Keratinocyte (primary cell): Measurements from ENCODE around the gene NR1D2. TPM values are rescaled to one million over a fixed set of nuclear protein-coding genes. Genes with fewer than 3 reads are reported as not detected.
A peak's percentile ranks its signal among the peaks of the same experiment; 100 is the strongest.
"Not testable (repeated sequence)": the region's sequence is repeated elsewhere in the genome, so short reads cannot be mapped to it uniquely, and the experiment has no call there.

Experiments
- DNase-seq: peaks from one replicate; pipeline ENCODE4 v3.0.0-alpha.2; 2011; ENCODE audit warnings: low read depth, missing footprints, low spot score
- FAIRE-seq: peaks from 2 replicates; lab custom pipeline; 2011; peaks lifted over from hg19 to GRCh38; lab: Jason Lieb, UNC
- H2AFZ ChIP-seq: 2 replicates; pipeline ENCODE4 v1.6.0; 2012; ENCODE audit warnings: low read length, control low read depth, inconsistent platforms; ENCODE audit not compliant: control insufficient read depth
- H3K27ac ChIP-seq: 2 replicates; pipeline ENCODE4 v1.5.1; 2011; ENCODE audit warnings: low read length; ENCODE audit not compliant: control insufficient read depth, insufficient read depth
- H3K27me3 ChIP-seq: 3 replicates; pipeline ENCODE4 v1.6.0; 2011; ENCODE audit warnings: low read length; ENCODE audit not compliant: control insufficient read depth, insufficient read depth; ENCODE audit errors: extremely low read depth
- H3K36me3 ChIP-seq, 2 experiments: 2 replicates in 1 of 2; 3 replicates in 1 of 2; pipeline ENCODE4 v1.5.1; 2011; ENCODE audit warnings: low read length in 2 of 2, mild to moderate bottlenecking in 1 of 2; ENCODE audit not compliant: control insufficient read depth in 2 of 2, insufficient read depth in 2 of 2; ENCODE audit errors: extremely low read depth in 1 of 2
- H3K4me1 ChIP-seq: 3 replicates; pipeline ENCODE4 v1.5.1; 2011; ENCODE audit warnings: low read length; ENCODE audit not compliant: control insufficient read depth, insufficient read depth; ENCODE audit errors: extremely low read depth
- H3K4me2 ChIP-seq: 3 replicates; pipeline ENCODE4 v1.6.0; 2011; ENCODE audit warnings: low read depth, low read length; ENCODE audit not compliant: control insufficient read depth, insufficient read depth; ENCODE audit errors: extremely low read depth
- H3K4me3 ChIP-seq, 3 experiments: fragments of 200-600 bp in 1 of 3; sonication (generic) in 1 of 3; 2 replicates in 2 of 3; 3 replicates in 1 of 3; pipeline ENCODE4 v1.5.1; 2011 to 2016; ENCODE audit warnings: low read length in 3 of 3, mild to moderate bottlenecking in 3 of 3, control low read depth in 2 of 3, inconsistent platforms in 1 of 3, low read depth in 1 of 3, mixed read lengths in 1 of 3, mixed run types in 1 of 3, moderate library complexity in 1 of 3; ENCODE audit not compliant: control insufficient read depth in 2 of 3, insufficient read depth in 2 of 3; ENCODE audit errors: extremely low read depth in 1 of 3
- H3K79me2 ChIP-seq: 2 replicates; pipeline ENCODE4 v1.6.0; 2012; ENCODE audit warnings: low read length; ENCODE audit not compliant: control insufficient read depth, insufficient read depth
- H3K9ac ChIP-seq: 3 replicates; pipeline ENCODE4 v1.6.0; 2011; ENCODE audit warnings: low read length; ENCODE audit not compliant: control insufficient read depth, insufficient read depth; ENCODE audit errors: extremely low read depth
- H3K9me1 ChIP-seq: 3 replicates; pipeline ENCODE4 v1.6.0; 2011; ENCODE audit warnings: low read length; ENCODE audit not compliant: control insufficient read depth, insufficient read depth; ENCODE audit errors: extremely low read depth
- H3K9me3 ChIP-seq: 2 replicates; pipeline ENCODE4 v1.5.1; 2012; ENCODE audit warnings: low read depth, low read length; ENCODE audit not compliant: control insufficient read depth
- H4K20me1 ChIP-seq: 3 replicates; pipeline ENCODE4 v1.6.0; 2011; ENCODE audit warnings: low read length; ENCODE audit not compliant: control insufficient read depth, insufficient read depth; ENCODE audit errors: extremely low read depth
- EZH2 ChIP-seq: IDR thresholded peaks from one replicate; pipeline ENCODE4 v1.6.1; 2012; ENCODE audit warnings: inconsistent platforms, mild to moderate bottlenecking, low read length, moderate library complexity
- dilution Hi-C: fragments of 300-500 bp; cut with MboI; formaldehyde crosslinking; loops from one replicate; pipeline ENCODE4 v1.7.0; 2020; ENCODE audit warnings: low sequenced_read_pairs; ENCODE audit not compliant: extremely low pct_ligation_motif_present
- polyA plus RNA-seq, 5 experiments: library from polyadenylated mRNA; depleted of rRNA in 3 of 5; stranded (reverse) in 3 of 5; stranded (forward) in 1 of 5; unstranded in 1 of 5; fragments of >200 nt; gene quantifications; 1 replicate in 1 of 5; 2 replicates in 3 of 5; 3 replicates in 1 of 5; pipeline versions ENCODE4 v1.2.1 to v1.2.3, GENCODE V29; 2011 to 2012; ENCODE audit warnings: missing spikeins in 2 of 5, low read depth in 1 of 5, low replicate concordance in 1 of 5
- TF ChIP-seq, protein P1 (sequence below), 3 experiments: IDR thresholded peaks in 1 of 3; conservative IDR thresholded peaks in 1 of 3; optimal IDR thresholded peaks in 1 of 3; 2 replicates in 2 of 3; 3 replicates in 1 of 3; pipeline versions ENCODE3 to v1.5.1; 2011; ENCODE audit warnings: low read length in 3 of 3, mild to moderate bottlenecking in 3 of 3, moderate library complexity in 2 of 3, control low read depth in 1 of 3, inconsistent platforms in 1 of 3; ENCODE audit not compliant: insufficient read depth in 2 of 3; ENCODE audit errors: extremely low read depth in 1 of 3

NR1D2 gene
- polyA plus RNA-seq, 1 donor (not counting 4 experiments of a cell fraction or from before 2014, with no cell fraction given): 10.3 TPM

- H3K4me1 ChIP-seq: peaks cover 16% of the 10 kb centered on the region
- H3K79me2 ChIP-seq: peaks cover 30% of the 10 kb centered on the region
- H3K9me1 ChIP-seq, H3K9me3 ChIP-seq, dilution Hi-C loops, DNase-seq, H2AFZ ChIP-seq, FAIRE-seq, H3K27me3 ChIP-seq: not testable (repeated sequence)
- peaks cover 7 to 24% of the 10 kb centered on the region in 2 experiments for H3K36me3 ChIP-seq
- peak overlapping the region; percentile 97 for H3K4me2 ChIP-seq
- peaks cover 17% of the 10 kb centered on the region for H4K20me1 ChIP-seq
- peak overlapping the region; percentile 91 to 99 (median 96) for H3K4me3 ChIP-seq
- H3K27ac ChIP-seq: peak overlapping the region; percentile 86
- peak overlapping the region; percentile 97 for H3K9ac ChIP-seq
These were observed 26.8 kb upstream of the NR1D2 start for GRCh38 chr3:23918331-23918730.

GRCh38 chr3:23919628-23920027 lies 25.5 kb upstream of the NR1D2 start:
- H3K4me2 ChIP-seq: peak overlapping the region; percentile 17
- peaks cover 7 to 24% of the 10 kb centered on the region in 2 experiments for H3K36me3 ChIP-seq
- DNase-seq (no peak), FAIRE-seq (no peak)
- no peak overlapping the region for H3K27ac ChIP-seq
- no peaks in the 10 kb centered on the region for H3K27me3 ChIP-seq
- peaks cover 17% of the 10 kb centered on the region for H4K20me1 ChIP-seq
- peaks cover 16% of the 10 kb centered on the region for H3K4me1 ChIP-seq
- no peaks in the 10 kb centered on the region for H3K9me1 ChIP-seq
- peaks cover 26% of the 10 kb centered on the region for H3K79me2 ChIP-seq
- no peak overlapping the region for H3K4me3 ChIP-seq
- no peak for TF ChIP-seq EZH2
- TF ChIP-seq, protein P1, sequence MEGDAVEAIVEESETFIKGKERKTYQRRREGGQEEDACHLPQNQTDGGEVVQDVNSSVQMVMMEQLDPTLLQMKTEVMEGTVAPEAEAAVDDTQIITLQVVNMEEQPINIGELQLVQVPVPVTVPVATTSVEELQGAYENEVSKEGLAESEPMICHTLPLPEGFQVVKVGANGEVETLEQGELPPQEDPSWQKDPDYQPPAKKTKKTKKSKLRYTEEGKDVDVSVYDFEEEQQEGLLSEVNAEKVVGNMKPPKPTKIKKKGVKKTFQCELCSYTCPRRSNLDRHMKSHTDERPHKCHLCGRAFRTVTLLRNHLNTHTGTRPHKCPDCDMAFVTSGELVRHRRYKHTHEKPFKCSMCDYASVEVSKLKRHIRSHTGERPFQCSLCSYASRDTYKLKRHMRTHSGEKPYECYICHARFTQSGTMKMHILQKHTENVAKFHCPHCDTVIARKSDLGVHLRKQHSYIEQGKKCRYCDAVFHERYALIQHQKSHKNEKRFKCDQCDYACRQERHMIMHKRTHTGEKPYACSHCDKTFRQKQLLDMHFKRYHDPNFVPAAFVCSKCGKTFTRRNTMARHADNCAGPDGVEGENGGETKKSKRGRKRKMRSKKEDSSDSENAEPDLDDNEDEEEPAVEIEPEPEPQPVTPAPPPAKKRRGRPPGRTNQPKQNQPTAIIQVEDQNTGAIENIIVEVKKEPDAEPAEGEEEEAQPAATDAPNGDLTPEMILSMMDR (optimal IDR thresholded peaks at IDR 0.05 in 1 of 3, IDR thresholded peaks at IDR 0.05 in 1 of 3, conservative IDR thresholded peaks at IDR 0.05 in 1 of 3; ENCODE audit: extremely low read depth in 1 of 3, insufficient read depth in 2 of 3, low read length in 3 of 3): no peak
- dilution Hi-C loops: no loop called here
- H3K9ac ChIP-seq: no peak overlapping the region
- no peak overlapping the region for H2AFZ ChIP-seq
- no peaks in the 10 kb centered on the region for H3K9me3 ChIP-seq

DNA sequence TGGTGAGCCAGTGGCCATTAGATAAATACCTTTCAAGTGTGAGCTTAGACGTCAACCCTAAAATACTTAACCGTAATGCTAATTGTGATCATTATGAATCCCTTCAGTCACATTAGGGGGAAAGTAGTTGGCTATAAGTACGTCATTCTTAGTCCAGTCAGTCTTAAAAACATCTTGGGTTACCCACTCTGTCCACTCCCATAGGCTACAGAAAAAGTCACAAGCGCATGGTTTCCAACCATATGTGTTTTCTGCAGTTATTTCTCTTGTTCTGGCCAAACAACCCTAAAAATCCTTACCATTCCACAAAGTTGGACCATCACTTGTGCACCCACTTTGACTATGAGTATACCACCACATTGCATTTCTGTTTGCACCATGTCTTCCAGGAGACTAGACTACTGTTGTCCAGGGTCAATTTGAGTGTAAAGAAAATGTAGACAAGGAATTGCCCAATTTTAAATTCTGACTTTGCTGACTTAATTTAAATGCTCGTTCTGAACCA lies 24.9 kb upstream of the NR1D2 start:
- H3K36me3 ChIP-seq: peaks cover 7 to 24% of the 10 kb centered on the region in 2 experiments
- H4K20me1 ChIP-seq: peaks cover 17% of the 10 kb centered on the region
- H3K9me3 ChIP-seq: no peaks in the 10 kb centered on the region
- H3K27ac ChIP-seq: no peak overlapping the region
- dilution Hi-C loops: no loop called here
- H3K4me1 ChIP-seq: peaks cover 12% of the 10 kb centered on the region
- H3K79me2 ChIP-seq: peaks cover 25% of the 10 kb centered on the region
- H3K9ac ChIP-seq: no peak overlapping the region
- H2AFZ ChIP-seq: no peak overlapping the region
- no peak for FAIRE-seq
- no peaks in the 10 kb centered on the region for H3K27me3 ChIP-seq
- TF ChIP-seq EZH2: no peak
- TF ChIP-seq, protein P1 (optimal IDR thresholded peaks at IDR 0.05 in 1 of 3, IDR thresholded peaks at IDR 0.05 in 1 of 3, conservative IDR thresholded peaks at IDR 0.05 in 1 of 3; ENCODE audit: extremely low read depth in 1 of 3, insufficient read depth in 2 of 3, low read length in 3 of 3): no peak
- H3K4me2 ChIP-seq: peak overlapping the region; percentile 17
- no peaks in the 10 kb centered on the region for H3K9me1 ChIP-seq
- DNase-seq: no peak
- H3K4me3 ChIP-seq: no peak overlapping the region
